ENCODE results near the gene CDC42BPG. TPM values are rescaled to one million over a fixed set of nuclear protein-coding genes. Genes with fewer than 3 reads are reported as not detected.
A peak's percentile ranks its signal among the peaks of the same experiment; 100 is the strongest.

CDC42BPG gene
- total RNA-seq, 1 experiment from 2014 or later, result 24.9 TPM

DNA sequence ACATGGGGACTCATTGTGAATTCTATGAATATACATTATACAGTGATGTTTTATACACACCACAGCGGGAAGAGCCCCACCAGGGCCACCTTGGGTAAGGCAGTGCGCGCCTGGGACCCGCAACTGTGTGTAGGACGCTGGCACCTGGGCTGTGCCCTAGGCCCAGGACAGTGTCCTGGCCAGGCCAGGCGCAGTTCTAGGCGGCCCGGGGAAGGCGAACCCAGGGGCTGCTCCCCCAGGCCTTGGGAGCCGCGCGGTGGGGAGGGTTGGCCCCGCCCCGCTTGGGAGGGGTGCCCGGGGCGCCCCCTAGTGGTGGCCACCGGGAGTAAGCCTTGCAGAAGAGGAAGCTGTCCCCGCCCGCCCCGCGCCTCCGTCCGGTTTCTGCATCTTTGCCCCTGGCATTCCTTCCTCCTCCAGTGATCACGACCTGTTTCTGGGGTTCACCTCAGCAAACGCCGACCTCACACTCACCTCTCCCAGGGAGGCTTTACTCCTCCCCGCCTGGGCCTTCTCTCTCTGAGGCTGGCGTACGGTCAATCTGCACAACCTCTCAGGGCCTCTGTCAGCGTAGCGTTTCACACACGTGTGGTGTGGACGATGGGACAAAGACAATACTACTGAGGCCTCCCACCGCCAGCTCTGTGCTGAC is 43.4 kb upstream of the CDC42BPG start:
- Mint-ChIP-seq H3K27ac (peak overlapping the region in 2 of 3 experiments; percentile 78 to 86; a peak in 3 of 7 replicates), H3K9me3 (no peaks in the 10 kb centered on the region; a peak in 1 of 5 replicates), H3K36me3 (ENCODE audit: insufficient read depth in 1 of 3, low read depth in 3 of 3) (no peaks in the 10 kb centered on the region), H3K4me3 (peak overlapping the region; percentile 51 to 73), H3K27me3 (ENCODE audit: low read depth) (0 out of 2 replicates have a peak, but pooled peaks cover 4% of the 10 kb centered on the region), H3K4me1 (peaks cover 12 to 23% of the 10 kb centered on the region in 2 experiments)
- no peak overlapping the region for H4K91ac ChIP-seq (ENCODE audit: insufficient read length, low read depth, low read length)
- H3K23me2 ChIP-seq (ENCODE audit: insufficient read length, low read depth, low read length, poor library complexity, severe bottlenecking), result peaks cover 4% of the 10 kb centered on the region
- H2BK5ac ChIP-seq (ENCODE audit: insufficient read length, low read length), result no peak overlapping the region
- no peak overlapping the region for H2AFZ ChIP-seq (ENCODE audit: low read length)
- no peak overlapping the region for H3K9ac ChIP-seq (ENCODE audit: extremely low read depth, insufficient read length, low read length)
- H2AK5ac ChIP-seq (ENCODE audit: insufficient read length, low read length), result no peak overlapping the region
- H3K4me2 ChIP-seq (ENCODE audit: insufficient read depth, insufficient read length, low read length), result peak overlapping the region; percentile 51
- no peaks in the 10 kb centered on the region; the same call in 1 of the 2 replicates for H3K4me1 ChIP-seq (ENCODE audit: insufficient read depth, low read length)
- H4K20me1 ChIP-seq (ENCODE audit: control insufficient read depth, insufficient read depth, insufficient read length), result no peaks in the 10 kb centered on the region
- H2BK15ac ChIP-seq (ENCODE audit: low read depth, low read length), result no peak overlapping the region
- no peaks in the 10 kb centered on the region for H3K79me2 ChIP-seq (ENCODE audit: insufficient read depth, low read length)
- H3K4ac ChIP-seq (ENCODE audit: low read depth, low read length), result no peak overlapping the region
- H3K14ac ChIP-seq (ENCODE audit: insufficient read depth, low read length), result peak overlapping the region; percentile 44; the same call in 1 of the 2 replicates
- peak; percentile 88 for DNase-seq
- no peaks in the 10 kb centered on the region for H3K79me1 ChIP-seq (ENCODE audit: insufficient read depth, low read depth, low read length, poor library complexity, severe bottlenecking)
- H3K27ac ChIP-seq (ENCODE audit: insufficient read length, low read depth, low read length), result no peak overlapping the region
- H3K56ac ChIP-seq (ENCODE audit: insufficient read length, low read depth, low read length), result no peak overlapping the region
- H3K18ac ChIP-seq (ENCODE audit: insufficient read length, low read depth, low read length), result peak overlapping the region; percentile 47
- no peak overlapping the region for H4K5ac ChIP-seq (ENCODE audit: insufficient read length, low read depth, low read length)
- H2BK120ac ChIP-seq (ENCODE audit: low read depth, low read length, poor library complexity, severe bottlenecking), result no peak overlapping the region
- no peak overlapping the region for H2BK12ac ChIP-seq (ENCODE audit: insufficient read length, low read depth, low read length)
- no peaks in the 10 kb centered on the region for H3K9me3 ChIP-seq (ENCODE audit: control insufficient read depth, low read depth, low read length)
- H3K27me3 ChIP-seq (ENCODE audit: insufficient read depth, low read length), result no peaks in the 10 kb centered on the region
- no peak overlapping the region for H4K8ac ChIP-seq (replicated peaks; ENCODE audit: insufficient read length, low read depth, low read length)
- TF ChIP-seq, protein P1, sequence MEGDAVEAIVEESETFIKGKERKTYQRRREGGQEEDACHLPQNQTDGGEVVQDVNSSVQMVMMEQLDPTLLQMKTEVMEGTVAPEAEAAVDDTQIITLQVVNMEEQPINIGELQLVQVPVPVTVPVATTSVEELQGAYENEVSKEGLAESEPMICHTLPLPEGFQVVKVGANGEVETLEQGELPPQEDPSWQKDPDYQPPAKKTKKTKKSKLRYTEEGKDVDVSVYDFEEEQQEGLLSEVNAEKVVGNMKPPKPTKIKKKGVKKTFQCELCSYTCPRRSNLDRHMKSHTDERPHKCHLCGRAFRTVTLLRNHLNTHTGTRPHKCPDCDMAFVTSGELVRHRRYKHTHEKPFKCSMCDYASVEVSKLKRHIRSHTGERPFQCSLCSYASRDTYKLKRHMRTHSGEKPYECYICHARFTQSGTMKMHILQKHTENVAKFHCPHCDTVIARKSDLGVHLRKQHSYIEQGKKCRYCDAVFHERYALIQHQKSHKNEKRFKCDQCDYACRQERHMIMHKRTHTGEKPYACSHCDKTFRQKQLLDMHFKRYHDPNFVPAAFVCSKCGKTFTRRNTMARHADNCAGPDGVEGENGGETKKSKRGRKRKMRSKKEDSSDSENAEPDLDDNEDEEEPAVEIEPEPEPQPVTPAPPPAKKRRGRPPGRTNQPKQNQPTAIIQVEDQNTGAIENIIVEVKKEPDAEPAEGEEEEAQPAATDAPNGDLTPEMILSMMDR (conservative IDR thresholded peaks at IDR 0.05), result peak; percentile 99
- no peak overlapping the region for H2BK20ac ChIP-seq (ENCODE audit: low read depth, low read length, poor library complexity, severe bottlenecking)
- WGBS (ENCODE audit: extremely low coverage, insufficient read length, low lambda C conversion rate), result no CpG with 5 or more reads among the region's 34 CpGs
- H3K23ac ChIP-seq (ENCODE audit: insufficient read length, low read depth, low read length), result no peak overlapping the region
- no peak overlapping the region for H3T11ph ChIP-seq (ENCODE audit: low read length)
